MCF 10A (cell line): ENCODE measurements around the gene NBPF12. TPM values are rescaled to one million over a fixed set of nuclear protein-coding genes. Genes with fewer than 3 reads are reported as not detected.
"Not testable (repeated sequence)": the region's sequence is repeated elsewhere in the genome, so short reads cannot be mapped to it uniquely, and the experiment has no call there.

Source experiments
- Bru-seq: library from RNA; stranded (reverse); fragments of 400-500 nt; gene quantifications from one replicate; lab custom pipeline; 2021; lab: Mats Ljungman, UMichigan
- BruChase-seq, 2 experiments: library from RNA; stranded (reverse); fragments of 400-500 nt; gene quantifications; one replicate each; lab custom pipeline; 2021; lab: Mats Ljungman, UMichigan
- BruUV-seq: library from RNA; stranded (reverse); fragments of 400-500 nt; replicated peaks from 2 replicates; lab custom pipeline; 2021; lab: Mats Ljungman, UMichigan
- CTCF ChIA-PET: fragments of 300-600 bp; sonication (Branson Sonifier 250); formaldehyde crosslinking; extraction: SDS; loops from one replicate; lab custom pipeline; 2021; ENCODE audit warnings: antibody characterized with exemption, inconsistent platforms; lab: Yijun Ruan, JAX
- POLR2A ChIA-PET: fragments of 300-600, 350-650 bp; sonication (Branson Sonifier 250); formaldehyde crosslinking; extraction: SDS; loops from one replicate; lab custom pipeline; 2020; ENCODE audit warnings: antibody characterized with exemption, inconsistent platforms; lab: Yijun Ruan, JAX
- DNase-seq: peaks from one replicate; pipeline ENCODE4 v3.0.0-alpha.2; 2018; ENCODE audit not compliant: unreplicated experiment
- H3K27ac Mint-ChIP-seq: one replicate; pipeline ENCODE4 v1.8.0; 2022; ENCODE audit warnings: mild to moderate bottlenecking, low read depth, mixed read lengths; ENCODE audit not compliant: unreplicated experiment
- H3K27me3 Mint-ChIP-seq: one replicate; pipeline ENCODE4 v1.8.0; 2022; ENCODE audit warnings: mixed read lengths; ENCODE audit not compliant: insufficient read depth, unreplicated experiment
- H3K36me3 Mint-ChIP-seq: one replicate; pipeline ENCODE4 v1.8.0; 2022; ENCODE audit warnings: mild to moderate bottlenecking, moderate library complexity, mixed read lengths; ENCODE audit not compliant: insufficient read depth, unreplicated experiment
- H3K4me1 Mint-ChIP-seq: one replicate; pipeline ENCODE4 v1.8.0; 2022; ENCODE audit warnings: mixed read lengths; ENCODE audit not compliant: insufficient read depth, unreplicated experiment
- H3K4me3 Mint-ChIP-seq: one replicate; pipeline ENCODE4 v1.8.0; 2022; ENCODE audit warnings: mild to moderate bottlenecking, moderate library complexity, mixed read lengths; ENCODE audit not compliant: unreplicated experiment
- H3K9me3 Mint-ChIP-seq: one replicate; pipeline ENCODE4 v1.8.0; 2022; ENCODE audit warnings: mixed read lengths; ENCODE audit not compliant: unreplicated experiment
- intact Hi-C: fragments of 100-400 bp; cut with micrococcal nuclease; formaldehyde crosslinking; loops from 2 replicates; pipeline ENCODE4 v1.14.1; 2022
- long read RNA-seq: library from polyadenylated mRNA; stranded (forward); transcript quantifications from one replicate; pipeline ENCODE4 v2.0.0, GENCODE V29; 2022
- total RNA-seq: library from RNA; stranded (reverse); gene quantifications from 2 replicates; pipeline ENCODE4 v1.2.3, GENCODE V29; 2022

The NBPF12 gene, protein sequence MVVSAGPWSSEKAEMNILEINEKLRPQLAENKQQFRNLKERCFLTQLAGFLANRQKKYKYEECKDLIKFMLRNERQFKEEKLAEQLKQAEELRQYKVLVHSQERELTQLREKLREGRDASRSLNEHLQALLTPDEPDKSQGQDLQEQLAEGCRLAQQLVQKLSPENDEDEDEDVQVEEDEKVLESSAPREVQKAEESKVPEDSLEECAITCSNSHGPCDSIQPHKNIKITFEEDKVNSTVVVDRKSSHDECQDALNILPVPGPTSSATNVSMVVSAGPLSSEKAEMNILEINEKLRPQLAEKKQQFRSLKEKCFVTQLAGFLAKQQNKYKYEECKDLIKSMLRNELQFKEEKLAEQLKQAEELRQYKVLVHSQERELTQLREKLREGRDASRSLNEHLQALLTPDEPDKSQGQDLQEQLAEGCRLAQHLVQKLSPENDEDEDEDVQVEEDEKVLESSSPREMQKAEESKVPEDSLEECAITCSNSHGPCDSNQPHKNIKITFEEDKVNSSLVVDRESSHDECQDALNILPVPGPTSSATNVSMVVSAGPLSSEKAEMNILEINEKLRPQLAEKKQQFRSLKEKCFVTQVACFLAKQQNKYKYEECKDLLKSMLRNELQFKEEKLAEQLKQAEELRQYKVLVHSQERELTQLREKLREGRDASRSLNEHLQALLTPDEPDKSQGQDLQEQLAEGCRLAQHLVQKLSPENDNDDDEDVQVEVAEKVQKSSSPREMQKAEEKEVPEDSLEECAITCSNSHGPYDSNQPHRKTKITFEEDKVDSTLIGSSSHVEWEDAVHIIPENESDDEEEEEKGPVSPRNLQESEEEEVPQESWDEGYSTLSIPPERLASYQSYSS (N-terminal part only)
- total RNA-seq (14.7 and 18.8 TPM in 2 replicates), Bru-seq, nascent RNA (percentile 82 among the genes with signal in this experiment), BruChase-seq, experiment 1, labeled RNA remaining after a 6-hour chase (percentile 76 among the genes with signal in this experiment), BruChase-seq, experiment 2, labeled RNA remaining after a 2-hour chase (percentile 84 among the genes with signal in this experiment)
- long read RNA-seq, partial matches to known transcripts: 6 of 29 reads
- long read RNA-seq, other reads (novel, unspliced or antisense): 23 of 29 reads

- CTCF ChIA-PET, H3K36me3 Mint-ChIP-seq: not testable (repeated sequence)
- POLR2A ChIA-PET: interaction anchor here (0.7 to 1.3 kb wide), 3 partner anchors 230 to 1464 kb away, joined by 3 to 5 read pairs (median 4); no protein-coding TSS in a partner anchor
Measured at GRCh38 chr1:146938242-146938902, at the start of gene NBPF12. TSS of gene NBPF12 (plus strand) at chr1:146938324. CDS start at chr1:146960144, 21,820 bp downstream.

DNA sequence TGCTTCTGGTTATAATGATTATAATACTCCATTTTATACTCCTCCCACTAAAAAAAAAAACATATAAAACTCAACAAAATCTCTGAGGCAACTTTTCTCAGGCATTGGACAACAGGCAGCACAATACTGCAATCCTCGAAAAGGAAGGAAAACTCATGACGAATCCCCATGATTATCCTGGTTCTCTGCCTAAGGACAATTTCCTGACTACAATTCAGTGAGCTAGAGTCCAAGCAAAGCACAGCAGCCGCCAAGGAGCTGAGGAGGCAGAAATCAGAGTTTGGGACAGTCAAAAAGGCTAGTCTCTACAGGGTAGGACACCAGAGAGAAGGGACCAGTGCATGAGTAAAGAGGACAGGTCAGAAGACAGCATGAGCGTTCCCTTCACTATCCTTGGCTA lies 46.8 kb upstream of the NBPF12 start:
- POLR2A ChIA-PET, H3K27ac Mint-ChIP-seq, CTCF ChIA-PET, BruUV-seq, DNase-seq, H3K4me3 Mint-ChIP-seq, intact Hi-C loops, H3K9me3 Mint-ChIP-seq, H3K4me1 Mint-ChIP-seq, H3K27me3 Mint-ChIP-seq, H3K36me3 Mint-ChIP-seq: not testable (repeated sequence)

More at GRCh38 chr1:146938242-146938902, at the start of gene NBPF12:
- H3K9me3 Mint-ChIP-seq, H3K4me1 Mint-ChIP-seq: not testable (repeated sequence)
- peak within 1 kb of the TSS; percentile 97 for H3K4me3 Mint-ChIP-seq
- intact Hi-C loops: loop anchor here (10.0 kb wide), 1 partner anchor 306 kb away; the partner anchor contains the start of gene CHD1L
- peak within 1 kb of the TSS; percentile 91 for H3K27ac Mint-ChIP-seq
- TSS peak; percentile 46 for BruUV-seq
- H3K27me3 Mint-ChIP-seq: peaks cover 13% of the 10 kb centered on the region
- DNase-seq: peak; percentile 91

DNA sequence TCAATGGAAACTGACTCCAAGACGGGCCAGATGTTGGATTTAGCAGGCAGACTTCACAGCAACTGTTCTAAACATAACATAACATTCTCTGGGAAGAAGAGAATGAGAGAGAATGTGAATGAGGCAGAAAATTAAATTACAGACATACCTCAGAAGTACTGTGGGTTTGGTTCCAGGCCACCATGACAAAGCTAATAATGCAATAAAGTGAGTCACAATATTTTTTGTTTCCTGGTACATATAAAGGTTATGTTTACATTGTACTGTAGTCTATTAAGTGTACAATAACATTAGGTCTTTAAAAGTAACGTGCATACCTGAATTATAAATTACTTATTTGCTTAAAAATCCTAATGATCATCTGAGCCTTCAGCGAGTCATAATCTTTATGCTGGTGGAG lies 45.8 kb upstream of the NBPF12 start:
- H3K9me3 Mint-ChIP-seq, H3K27me3 Mint-ChIP-seq, H3K4me3 Mint-ChIP-seq, POLR2A ChIA-PET, intact Hi-C loops, H3K36me3 Mint-ChIP-seq, H3K4me1 Mint-ChIP-seq, CTCF ChIA-PET, BruUV-seq, DNase-seq, H3K27ac Mint-ChIP-seq: not testable (repeated sequence)

- H3K36me3 Mint-ChIP-seq, H3K4me1 Mint-ChIP-seq, DNase-seq, intact Hi-C loops, H3K4me3 Mint-ChIP-seq, CTCF ChIA-PET, POLR2A ChIA-PET, BruUV-seq, H3K27me3 Mint-ChIP-seq, H3K9me3 Mint-ChIP-seq, H3K27ac Mint-ChIP-seq: not testable (repeated sequence)
Measured at GRCh38 chr1:146907565-146908261, 30.4 kb upstream of the NBPF12 start.

DNA sequence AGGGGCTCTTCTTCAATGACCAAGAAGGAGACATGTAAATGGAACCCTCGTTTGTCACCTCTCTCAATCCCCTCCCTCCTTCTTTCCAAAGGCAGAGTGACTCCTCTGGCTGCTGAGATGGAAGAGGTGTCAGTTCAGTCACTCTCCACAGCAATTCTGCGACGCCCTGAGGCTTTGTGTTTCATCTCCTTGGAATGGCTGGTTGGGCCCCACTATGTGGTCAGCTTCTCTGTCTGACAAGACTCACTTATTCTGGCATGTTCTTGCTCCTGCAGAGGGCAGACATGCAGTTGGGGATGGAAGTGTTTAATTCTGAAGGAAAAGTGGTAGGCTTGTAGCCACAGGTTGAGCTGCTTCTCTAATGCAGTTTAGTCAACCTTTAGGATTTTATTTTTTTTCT lies 25.1 kb upstream of the NBPF12 start:
- H3K27me3 Mint-ChIP-seq, H3K4me3 Mint-ChIP-seq, BruUV-seq, CTCF ChIA-PET, H3K36me3 Mint-ChIP-seq, POLR2A ChIA-PET, intact Hi-C loops, H3K4me1 Mint-ChIP-seq, H3K27ac Mint-ChIP-seq, H3K9me3 Mint-ChIP-seq: not testable (repeated sequence)
- DNase-seq: peak; percentile 31

- H3K9me3 Mint-ChIP-seq, POLR2A ChIA-PET, CTCF ChIA-PET, H3K27ac Mint-ChIP-seq, DNase-seq, H3K27me3 Mint-ChIP-seq, intact Hi-C loops, H3K4me3 Mint-ChIP-seq, H3K4me1 Mint-ChIP-seq, BruUV-seq, H3K36me3 Mint-ChIP-seq: not testable (repeated sequence)
Measured at GRCh38 chr1:146920811-146921210, 17.3 kb upstream of the NBPF12 start.

GRCh38 chr1:146922614-146923013 lies 15.5 kb upstream of the NBPF12 start:
- BruUV-seq, H3K36me3 Mint-ChIP-seq, H3K4me1 Mint-ChIP-seq, POLR2A ChIA-PET, H3K9me3 Mint-ChIP-seq, H3K27ac Mint-ChIP-seq, DNase-seq, CTCF ChIA-PET, H3K4me3 Mint-ChIP-seq, H3K27me3 Mint-ChIP-seq, intact Hi-C loops: not testable (repeated sequence)

GRCh38 chr1:146924106-146924505 lies 14.0 kb upstream of the NBPF12 start:
- H3K27ac Mint-ChIP-seq, H3K4me1 Mint-ChIP-seq, BruUV-seq, H3K9me3 Mint-ChIP-seq, H3K4me3 Mint-ChIP-seq, H3K36me3 Mint-ChIP-seq, CTCF ChIA-PET, POLR2A ChIA-PET, H3K27me3 Mint-ChIP-seq, DNase-seq, intact Hi-C loops: not testable (repeated sequence)
